LoVo (cell line): ENCODE measurements around the gene CRYBB1.

Source experiments
- DNase-seq: peaks from one replicate; pipeline ENCODE4 v3.0.0-alpha.2; 2016; ENCODE audit warnings: low spot score

CRYBB1 gene

GRCh38 chr22:26617271-26618199, at the start of gene CRYBB1:
Gene CRYBB1 (minus strand): TSS chr22:26618027. CDS start chr22:26616319, 1,708 bp downstream.
- DNase-seq = no peak

GRCh38 chr22:26667140-26667539, 49.3 kb upstream of the CRYBB1 start:
- no peak for DNase-seq

GRCh38 chr22:26665813-26666231, 48.0 kb upstream of the CRYBB1 start:
- DNase-seq = no peak

GRCh38 chr22:26663374-26663923, 45.6 kb upstream of the CRYBB1 start:
- DNase-seq = no peak

GRCh38 chr22:26662160-26662559, 44.3 kb upstream of the CRYBB1 start:
- no peak for DNase-seq

GRCh38 chr22:26660961-26661578, 43.2 kb upstream of the CRYBB1 start:
- no peak for DNase-seq

- no peak for DNase-seq
These were observed 42.5 kb upstream of the CRYBB1 start for GRCh38 chr22:26660356-26660755.

GRCh38 chr22:26658671-26659478, 41.0 kb upstream of the CRYBB1 start:
- DNase-seq = peak; percentile 68

- no peak for DNase-seq
These were observed 40.3 kb upstream of the CRYBB1 start for GRCh38 chr22:26658161-26658560.

GRCh38 chr22:26656891-26657851, 39.3 kb upstream of the CRYBB1 start, which contains the start of gene MIAT:
Gene MIAT (plus strand): TSS chr22:26657588.
- DNase-seq = no peak

GRCh38 chr22:26651815-26652214, 34.0 kb upstream of the CRYBB1 start:
- no peak for DNase-seq

- no peak for DNase-seq
These were observed 33.0 kb upstream of the CRYBB1 start for GRCh38 chr22:26650722-26651421.

- no peak for DNase-seq
These were observed 30.9 kb upstream of the CRYBB1 start for GRCh38 chr22:26648528-26649388.

- DNase-seq = no peak
These were observed 30.2 kb upstream of the CRYBB1 start for GRCh38 chr22:26648011-26648497.

GRCh38 chr22:26646158-26646557, 28.3 kb upstream of the CRYBB1 start:
- no peak for DNase-seq

- no peak for DNase-seq
These were observed 25.7 kb upstream of the CRYBB1 start for GRCh38 chr22:26643418-26644100.

- no peak for DNase-seq
These were observed 24.9 kb upstream of the CRYBB1 start for GRCh38 chr22:26642465-26643417.
